Lung (tissue), 11 donors: ENCODE data around the gene UPK3B. TPM values are rescaled to one million over a fixed set of nuclear protein-coding genes. Genes with fewer than 3 reads are reported as not detected.
"Not testable (repeated sequence)": the region's sequence is repeated elsewhere in the genome, so short reads cannot be mapped to it uniquely, and the experiment has no call there.

Source experiments
- ATAC-seq: fragments of 200-7000 bp; cut with Tn5 transposase; one replicate; pipeline ENCODE4 v1.9.1; 2020; ENCODE audit warnings: moderate number of reproducible peaks; ENCODE audit not compliant: insufficient read depth, low FRiP score
- DNase-seq, 3 donors: peaks; one replicate each; pipeline ENCODE4 v3.0.0-alpha.2; 2013 to 2017
- H3K27ac ChIP-seq, 2 donors: one replicate each; pipeline ENCODE4 v1.5.1; 2013; ENCODE audit warnings: mild to moderate bottlenecking in 2 of 2, moderate library complexity in 2 of 2, control low read depth in 1 of 2, inconsistent platforms in 1 of 2, low read depth in 1 of 2, low read length in 1 of 2
- H3K27me3 ChIP-seq, 3 donors: one replicate each; pipeline ENCODE4 v1.5.1; 2013; ENCODE audit warnings: low read length in 2 of 3; ENCODE audit not compliant: control insufficient read depth in 3 of 3, insufficient read depth in 3 of 3
- H3K36me3 ChIP-seq, 4 donors: one replicate each; pipeline ENCODE4 v1.5.1; 2013; ENCODE audit warnings: low read length in 4 of 4, mild to moderate bottlenecking in 1 of 4, moderate library complexity in 1 of 4; ENCODE audit not compliant: control insufficient read depth in 4 of 4, insufficient read depth in 4 of 4
- H3K4me1 ChIP-seq, 5 donors: one replicate each; pipeline ENCODE4 v1.5.1; 2013; ENCODE audit warnings: low read length in 5 of 5, mild to moderate bottlenecking in 2 of 5, moderate library complexity in 1 of 5; ENCODE audit not compliant: control insufficient read depth in 5 of 5, insufficient read depth in 5 of 5
- H3K4me3 ChIP-seq: one replicate; pipeline ENCODE4 v1.5.1; 2013; ENCODE audit warnings: mild to moderate bottlenecking, control low read depth, moderate library complexity
- H3K9ac ChIP-seq, 2 donors: one replicate each; pipeline ENCODE4 v1.5.1; 2013; ENCODE audit warnings: low read length in 2 of 2, control low read depth in 1 of 2; ENCODE audit not compliant: insufficient read depth in 1 of 2
- H3K9me3 ChIP-seq, 4 donors: one replicate each; pipeline ENCODE4 v1.5.1; 2013; ENCODE audit warnings: low read length in 3 of 4, mild to moderate bottlenecking in 1 of 4, moderate library complexity in 1 of 4; ENCODE audit not compliant: control insufficient read depth in 4 of 4, insufficient read depth in 3 of 4
- WGBS, 2 donors: extraction: QIAGEN DNeasy Blood & Tissue Kit; methylation state at CpG; one replicate each; pipeline ENCODE4 v1.1.7; 2013; 5-methylcytosine and 5-hydroxymethylcytosine counted together
- polyA plus RNA-seq, 2 donors: library from polyadenylated mRNA; stranded (reverse); fragments of 200-250 nt; gene quantifications; one replicate each; pipeline ENCODE4 v1.2.1, GENCODE V29; 2013
- small RNA-seq: library from RNA; depleted of rRNA; stranded (forward); fragments of <200 nt; gene quantifications from one replicate; pipeline ENCODE3, GENCODE V24; 2014; ENCODE audit warnings: low replicate concordance
- total RNA-seq, 2 donors: library from RNA; depleted of rRNA in 1 of 2; stranded (reverse); fragments of >200 nt in 1 of 2; gene quantifications; one replicate each; pipeline ENCODE4 v1.2.1, GENCODE V29; 2014 to 2021
- donor health status: Bipolar disorder and iron deficiency.
- donor health status: healthy.
- donor health status: DM: yes; HTN: yes; CAD: no.

UPK3B gene
- total and polyA plus RNA-seq, 4 donors = 3.6 to 24.3 (median 8.5) TPM

- H3K9ac ChIP-seq, DNase-seq, H3K27me3 ChIP-seq, H3K4me1 ChIP-seq, H3K9me3 ChIP-seq, H3K4me3 ChIP-seq, H3K36me3 ChIP-seq, H3K27ac ChIP-seq, ATAC-seq: not testable (repeated sequence)
- WGBS, 2 donors = 97 to 100% methylated on average over 1 to 2 of the region's 3 CpGs
Observed at GRCh38 chr7:76565001-76565400, 54.6 kb downstream of the UPK3B start.

Small RNA genes within 50 kb of the gene (small RNA-seq; reads per million reads assigned to genes)
- not detected for gene RF00019

Other genes starting within 250 kb of the UPK3B start
- 100 to 1,000 TPM in 1 of 2 donors, 10 to 100 TPM in 1; 89.6 to 529 TPM for gene HSPB1, start 207.9 kb upstream of the UPK3B start, total RNA-seq
- gene HSPB1, start 207.9 kb upstream of the UPK3B start, polyA plus RNA-seq = 100 to 1,000 TPM; 336 to 376 TPM
- gene YWHAG, start 151.6 kb upstream of the UPK3B start, total RNA-seq = 100 to 1,000 TPM in 1 of 2 donors, 10 to 100 TPM in 1; 74.4 to 123 TPM
- gene YWHAG, start 151.6 kb upstream of the UPK3B start, polyA plus RNA-seq = 10 to 100 TPM; 34.3 to 91.4 TPM
- gene SSC4D, start 100.9 kb upstream of the UPK3B start, total RNA-seq = 1 to 10 TPM in 1 of 2 donors, under 1 TPM in 1; 0.28 to 2.1 TPM
- 1 to 10 TPM; 1.8 to 1.9 TPM for gene SSC4D, start 100.9 kb upstream of the UPK3B start, polyA plus RNA-seq
- gene ZP3, start 85.6 kb upstream of the UPK3B start, total RNA-seq = 10 to 100 TPM in 1 of 2 donors, under 1 TPM in 1; 0.74 to 15.7 TPM
- gene ZP3, start 85.6 kb upstream of the UPK3B start, polyA plus RNA-seq = 1 to 10 TPM; 1.6 to 5.2 TPM
- gene DTX2, start 48.8 kb upstream of the UPK3B start, total RNA-seq = 10 to 100 TPM; 18.5 to 55.3 TPM
- gene DTX2, start 48.8 kb upstream of the UPK3B start, polyA plus RNA-seq = 10 to 100 TPM; 39.5 to 44.2 TPM
- under 1 TPM in 1 of 2 donors, not detected in 1; 0.28 TPM for gene SPDYE16, start 32.7 kb downstream of the UPK3B start, total RNA-seq
- gene SPDYE16, start 32.7 kb downstream of the UPK3B start, polyA plus RNA-seq = under 1 TPM; 0.14 to 0.18 TPM
- 10 to 100 TPM in 1 of 2 donors, 1 to 10 TPM in 1; 7.8 to 25.8 TPM for gene POMZP3, start 116.7 kb downstream of the UPK3B start, total RNA-seq
- 10 to 100 TPM in 1 of 2 donors, 1 to 10 TPM in 1; 6.8 to 11.6 TPM for gene POMZP3, start 116.7 kb downstream of the UPK3B start, polyA plus RNA-seq